GM18868 (cell line): ENCODE measurements around the gene DNMBP.
"Not testable (repeated sequence)": the region's sequence is repeated elsewhere in the genome, so short reads cannot be mapped to it uniquely, and the experiment has no call there.

ENCODE experiments used
- ATAC-seq: cut with Tn5 transposase; IDR thresholded peaks from one replicate; pipeline ENCODE4 v1.9.1; 2021; ENCODE audit warnings: mild to moderate bottlenecking, moderate library complexity; ENCODE audit not compliant: unreplicated experiment

The DNMBP gene

GRCh38 chr10:99953510-99953909, 56.2 kb downstream of the DNMBP start:
- ATAC-seq, result not testable (repeated sequence)

GRCh38 chr10:99952799-99953198, 56.9 kb downstream of the DNMBP start:
- ATAC-seq, result no peak

GRCh38 chr10:99946051-99946450, 63.7 kb downstream of the DNMBP start:
- ATAC-seq, result not testable (repeated sequence)

GRCh38 chr10:99945263-99945662, 64.5 kb downstream of the DNMBP start:
- ATAC-seq, result no peak

GRCh38 chr10:99944860-99945259, 64.9 kb downstream of the DNMBP start:
- no peak for ATAC-seq

- no peak for ATAC-seq
Measured at GRCh38 chr10:99943908-99944307, 65.8 kb downstream of the DNMBP start.

- ATAC-seq, result no peak
Measured at GRCh38 chr10:99941942-99942820, 67.6 kb downstream of the DNMBP start.

- peak; percentile 90 for ATAC-seq
Measured at GRCh38 chr10:99938563-99938962, 71.2 kb downstream of the DNMBP start.

- peak; percentile 38 for ATAC-seq
Measured at GRCh38 chr10:99937630-99938029, 72.1 kb downstream of the DNMBP start.

GRCh38 chr10:99932203-99932957, 77.4 kb downstream of the DNMBP start:
- ATAC-seq, result not testable (repeated sequence)

GRCh38 chr10:99930731-99931550, 78.8 kb downstream of the DNMBP start:
- no peak for ATAC-seq

- no peak for ATAC-seq
Measured at GRCh38 chr10:99929360-99929759, 80.4 kb downstream of the DNMBP start.

GRCh38 chr10:99927721-99928280, 81.9 kb downstream of the DNMBP start:
- no peak for ATAC-seq

GRCh38 chr10:99926925-99927720, 82.6 kb downstream of the DNMBP start:
- ATAC-seq, result no peak

- no peak for ATAC-seq
Measured at GRCh38 chr10:99924451-99925255, 85.1 kb downstream of the DNMBP start.

- ATAC-seq, result no peak
Measured at GRCh38 chr10:99921948-99922347, 87.8 kb downstream of the DNMBP start.

GRCh38 chr10:99920901-99921300, 88.8 kb downstream of the DNMBP start:
- no peak for ATAC-seq

GRCh38 chr10:99920486-99920885, 89.3 kb downstream of the DNMBP start:
- no peak for ATAC-seq
